ENCODE measurements around the gene CSPG5. TPM values are rescaled to one million over a fixed set of nuclear protein-coding genes. Genes with fewer than 3 reads are reported as not detected.

The CSPG5 gene
- 1 to 10 TPM in 1 of 4 donors, under 1 TPM in 1, not detected in 2; 0.82 to 2.9 TPM for total RNA-seq

- Histone ChIP-seq H3K27me3 (peaks cover 0 to 14% of the 10 kb centered on the region in 2 donors), H3K9me3 (no peaks in the 10 kb centered on the region), H3K4me3 (peak within 1 kb of the TSS; percentile 38 to 62), H3K27ac (no peak within 1 kb of the TSS), H3K36me3 (no peaks in the 10 kb centered on the region), H3K4me1 (peaks cover 0 to 6% of the 10 kb centered on the region in 2 donors)
- intact Hi-C loops (cut with DNase I; ENCODE audit: low total_unique reads) = no loop called here
- DNase-seq = no peak
- no peak for TF ChIP-seq POLR2A (IDR thresholded peaks at IDR 0.05)
- TF ChIP-seq CTCF (IDR thresholded peaks at IDR 0.05) = no peak
Measured at GRCh38 chr3:47578691-47579632, at the start of gene CSPG5. TSS of gene CSPG5 (minus strand) at chr3:47578865. CDS start at chr3:47578693, 172 bp downstream.

DNA sequence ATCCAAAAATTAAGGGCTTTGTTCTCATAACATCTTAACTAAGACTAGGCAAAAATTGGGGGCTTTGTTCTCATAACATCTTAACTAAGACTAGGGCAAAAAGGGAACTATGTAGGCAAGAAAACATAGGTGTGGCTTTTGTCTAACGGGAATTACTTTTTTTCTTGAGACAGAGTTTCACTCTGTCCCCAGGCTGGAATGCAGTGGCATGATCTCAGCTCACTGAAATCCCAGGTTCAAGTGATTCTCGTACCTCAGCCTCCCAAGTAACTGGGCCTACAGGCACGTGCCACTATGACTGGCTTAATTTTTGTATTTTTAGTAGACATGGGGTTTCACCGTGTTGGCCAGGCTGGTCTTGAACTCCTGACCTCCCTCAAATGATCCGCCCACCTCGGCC is 49.8 kb upstream of the CSPG5 start:
- DNase-seq = no peak
- no peak for TF ChIP-seq POLR2A (IDR thresholded peaks at IDR 0.05)
- TF ChIP-seq CTCF (IDR thresholded peaks at IDR 0.05) = no peak
- intact Hi-C loops (cut with DNase I; ENCODE audit: low total_unique reads) = no loop called here
- Histone ChIP-seq H3K36me3 (no peaks in the 10 kb centered on the region), H3K9me3 (no peaks in the 10 kb centered on the region), H3K4me3 (no peak overlapping the region), H3K27me3 (no peaks in the 10 kb centered on the region), H3K4me1 (no peaks in the 10 kb centered on the region), H3K27ac (no peak overlapping the region)

- H3K9me3 ChIP-seq = no peaks in the 10 kb centered on the region
- no peaks in the 10 kb centered on the region for H3K36me3 ChIP-seq
- no peaks in the 10 kb centered on the region for H3K4me1 ChIP-seq
- no peak for DNase-seq
- no peak overlapping the region for H3K4me3 ChIP-seq
- no peak overlapping the region for H3K27ac ChIP-seq
- H3K27me3 ChIP-seq = no peaks in the 10 kb centered on the region
- intact Hi-C loops (cut with DNase I; ENCODE audit: low total_unique reads) = no loop called here
- TF ChIP-seq CTCF (IDR thresholded peaks at IDR 0.05) (no peak), POLR2A (IDR thresholded peaks at IDR 0.05) (no peak)
Measured at GRCh38 chr3:47622671-47623461, 44.2 kb upstream of the CSPG5 start.

- Histone ChIP-seq H3K4me3 (no peak overlapping the region), H3K9me3 (no peaks in the 10 kb centered on the region), H3K27ac (no peak overlapping the region), H3K27me3 (no peaks in the 10 kb centered on the region), H3K4me1 (no peaks in the 10 kb centered on the region), H3K36me3 (no peaks in the 10 kb centered on the region)
- no peak for DNase-seq
- TF ChIP-seq CTCF (IDR thresholded peaks at IDR 0.05) = no peak
- no peak for TF ChIP-seq POLR2A (IDR thresholded peaks at IDR 0.05)
- intact Hi-C loops (cut with DNase I; ENCODE audit: low total_unique reads) = no loop called here
Measured at GRCh38 chr3:47617086-47618010, 38.7 kb upstream of the CSPG5 start.

All from uterus (tissue), 4 donors.